HCT116 (cell line): Measurements from ENCODE around the gene TACR3.

ENCODE experiments used
- CEBPB ChIP-seq: IDR thresholded peaks from 2 replicates; pipeline ENCODE4 v1.6.1; 2012; ENCODE audit warnings: low read depth
- EGR1 ChIP-seq: IDR thresholded peaks from 2 replicates; pipeline ENCODE4 v1.6.1; 2012; ENCODE audit warnings: low read depth
- EZH2 ChIP-seq: fragments of 200-600 bp; sonication (generic); IDR thresholded peaks from 2 replicates; pipeline ENCODE4 v1.6.1; 2017; ENCODE audit warnings: antibody characterized with exemption, mixed run types
- FOSL1 ChIP-seq: IDR thresholded peaks from 2 replicates; pipeline ENCODE4 v1.6.1; 2012; ENCODE audit warnings: low read depth
- JUND ChIP-seq: IDR thresholded peaks from 2 replicates; pipeline ENCODE4 v1.6.1; 2012
- POLR2A ChIP-seq: IDR thresholded peaks from 2 replicates; pipeline ENCODE4 v1.7.0; 2011; ENCODE audit warnings: borderline replicate concordance; ENCODE audit not compliant: insufficient read depth, insufficient read length; ENCODE audit errors: extremely low read depth
- POLR2AphosphoS5 ChIP-seq: IDR thresholded peaks from 2 replicates; pipeline ENCODE4 v1.6.1; 2011; ENCODE audit warnings: mild to moderate bottlenecking, low read depth, low read length, moderate library complexity
- SIN3A ChIP-seq: IDR thresholded peaks from 2 replicates; pipeline ENCODE4 v1.6.1; 2012; ENCODE audit warnings: low read depth
- SP1 ChIP-seq: IDR thresholded peaks from 2 replicates; pipeline ENCODE4 v1.6.1; 2012; ENCODE audit warnings: low read depth
- YY1 ChIP-seq: IDR thresholded peaks from 2 replicates; pipeline ENCODE4 v1.6.1; 2011; ENCODE audit warnings: low read length, low read depth, moderate library complexity, mild to moderate bottlenecking; ENCODE audit not compliant: insufficient replicate concordance; ENCODE audit errors: extremely low read depth
- TF ChIP-seq, protein P1 (sequence below), 3 experiments: fragments of 200-600 bp in 1 of 3; sonication (generic) in 1 of 3; IDR thresholded peaks in 2 of 3; conservative IDR thresholded peaks in 1 of 3; 2 replicates each; pipeline ENCODE4 v1.5.1; 2012 to 2017; ENCODE audit warnings: low read depth in 2 of 3, low read length in 2 of 3, antibody characterized with exemption in 1 of 3, borderline replicate concordance in 1 of 3, control low read depth in 1 of 3, mild to moderate bottlenecking in 1 of 3, mixed read lengths in 1 of 3, mixed run types in 1 of 3, moderate library complexity in 1 of 3; ENCODE audit not compliant: insufficient read depth in 1 of 3
- TF ChIP-seq, protein P2 (sequence below): IDR thresholded peaks from 2 replicates; pipeline ENCODE4 v1.6.1; 2012; ENCODE audit warnings: low read depth
- TF ChIP-seq, protein P3 (sequence below): IDR thresholded peaks from 2 replicates; pipeline ENCODE4 v1.6.1; 2011; ENCODE audit warnings: mild to moderate bottlenecking, low read length, moderate library complexity; ENCODE audit not compliant: insufficient replicate concordance; ENCODE audit errors: extremely low read depth
- TF ChIP-seq, protein P4 (sequence below): IDR thresholded peaks from 2 replicates; pipeline ENCODE4 v1.6.1; 2012

DNA sequence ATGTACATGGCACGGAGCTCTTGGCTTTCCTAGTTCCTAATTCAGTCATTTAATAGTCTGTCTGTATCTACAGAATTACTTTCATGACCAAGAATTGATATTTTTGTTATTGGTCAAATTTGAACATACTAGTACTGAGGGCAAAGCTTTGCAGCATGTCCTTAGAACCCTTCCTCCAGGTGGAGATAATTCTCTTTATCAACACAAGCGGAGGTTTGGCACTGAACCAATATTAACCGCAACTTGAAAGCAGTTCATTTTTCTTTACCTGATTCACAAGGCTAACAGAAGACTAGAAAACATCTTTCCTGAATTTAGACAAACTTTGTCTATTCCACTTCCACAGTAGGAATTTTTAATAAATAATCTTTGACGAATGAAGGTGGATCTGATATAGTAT, 73.8 kb downstream of the TACR3 start:
- TF ChIP-seq, protein P1, sequence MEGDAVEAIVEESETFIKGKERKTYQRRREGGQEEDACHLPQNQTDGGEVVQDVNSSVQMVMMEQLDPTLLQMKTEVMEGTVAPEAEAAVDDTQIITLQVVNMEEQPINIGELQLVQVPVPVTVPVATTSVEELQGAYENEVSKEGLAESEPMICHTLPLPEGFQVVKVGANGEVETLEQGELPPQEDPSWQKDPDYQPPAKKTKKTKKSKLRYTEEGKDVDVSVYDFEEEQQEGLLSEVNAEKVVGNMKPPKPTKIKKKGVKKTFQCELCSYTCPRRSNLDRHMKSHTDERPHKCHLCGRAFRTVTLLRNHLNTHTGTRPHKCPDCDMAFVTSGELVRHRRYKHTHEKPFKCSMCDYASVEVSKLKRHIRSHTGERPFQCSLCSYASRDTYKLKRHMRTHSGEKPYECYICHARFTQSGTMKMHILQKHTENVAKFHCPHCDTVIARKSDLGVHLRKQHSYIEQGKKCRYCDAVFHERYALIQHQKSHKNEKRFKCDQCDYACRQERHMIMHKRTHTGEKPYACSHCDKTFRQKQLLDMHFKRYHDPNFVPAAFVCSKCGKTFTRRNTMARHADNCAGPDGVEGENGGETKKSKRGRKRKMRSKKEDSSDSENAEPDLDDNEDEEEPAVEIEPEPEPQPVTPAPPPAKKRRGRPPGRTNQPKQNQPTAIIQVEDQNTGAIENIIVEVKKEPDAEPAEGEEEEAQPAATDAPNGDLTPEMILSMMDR (IDR thresholded peaks at IDR 0.05 in 2 of 3, conservative IDR thresholded peaks at IDR 0.05 in 1 of 3; ENCODE audit: borderline replicate concordance in 1 of 3, insufficient read depth in 1 of 3, low read depth in 2 of 3, low read length in 2 of 3) = no peak
- TF ChIP-seq CEBPB = no peak
- no peak for TF ChIP-seq POLR2AphosphoS5
- TF ChIP-seq YY1 = no peak
- no peak for TF ChIP-seq EZH2
- no peak for TF ChIP-seq JUND
- no peak for TF ChIP-seq FOSL1
- TF ChIP-seq, protein P2, sequence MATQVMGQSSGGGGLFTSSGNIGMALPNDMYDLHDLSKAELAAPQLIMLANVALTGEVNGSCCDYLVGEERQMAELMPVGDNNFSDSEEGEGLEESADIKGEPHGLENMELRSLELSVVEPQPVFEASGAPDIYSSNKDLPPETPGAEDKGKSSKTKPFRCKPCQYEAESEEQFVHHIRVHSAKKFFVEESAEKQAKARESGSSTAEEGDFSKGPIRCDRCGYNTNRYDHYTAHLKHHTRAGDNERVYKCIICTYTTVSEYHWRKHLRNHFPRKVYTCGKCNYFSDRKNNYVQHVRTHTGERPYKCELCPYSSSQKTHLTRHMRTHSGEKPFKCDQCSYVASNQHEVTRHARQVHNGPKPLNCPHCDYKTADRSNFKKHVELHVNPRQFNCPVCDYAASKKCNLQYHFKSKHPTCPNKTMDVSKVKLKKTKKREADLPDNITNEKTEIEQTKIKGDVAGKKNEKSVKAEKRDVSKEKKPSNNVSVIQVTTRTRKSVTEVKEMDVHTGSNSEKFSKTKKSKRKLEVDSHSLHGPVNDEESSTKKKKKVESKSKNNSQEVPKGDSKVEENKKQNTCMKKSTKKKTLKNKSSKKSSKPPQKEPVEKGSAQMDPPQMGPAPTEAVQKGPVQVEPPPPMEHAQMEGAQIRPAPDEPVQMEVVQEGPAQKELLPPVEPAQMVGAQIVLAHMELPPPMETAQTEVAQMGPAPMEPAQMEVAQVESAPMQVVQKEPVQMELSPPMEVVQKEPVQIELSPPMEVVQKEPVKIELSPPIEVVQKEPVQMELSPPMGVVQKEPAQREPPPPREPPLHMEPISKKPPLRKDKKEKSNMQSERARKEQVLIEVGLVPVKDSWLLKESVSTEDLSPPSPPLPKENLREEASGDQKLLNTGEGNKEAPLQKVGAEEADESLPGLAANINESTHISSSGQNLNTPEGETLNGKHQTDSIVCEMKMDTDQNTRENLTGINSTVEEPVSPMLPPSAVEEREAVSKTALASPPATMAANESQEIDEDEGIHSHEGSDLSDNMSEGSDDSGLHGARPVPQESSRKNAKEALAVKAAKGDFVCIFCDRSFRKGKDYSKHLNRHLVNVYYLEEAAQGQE = no peak
- TF ChIP-seq, protein P3, sequence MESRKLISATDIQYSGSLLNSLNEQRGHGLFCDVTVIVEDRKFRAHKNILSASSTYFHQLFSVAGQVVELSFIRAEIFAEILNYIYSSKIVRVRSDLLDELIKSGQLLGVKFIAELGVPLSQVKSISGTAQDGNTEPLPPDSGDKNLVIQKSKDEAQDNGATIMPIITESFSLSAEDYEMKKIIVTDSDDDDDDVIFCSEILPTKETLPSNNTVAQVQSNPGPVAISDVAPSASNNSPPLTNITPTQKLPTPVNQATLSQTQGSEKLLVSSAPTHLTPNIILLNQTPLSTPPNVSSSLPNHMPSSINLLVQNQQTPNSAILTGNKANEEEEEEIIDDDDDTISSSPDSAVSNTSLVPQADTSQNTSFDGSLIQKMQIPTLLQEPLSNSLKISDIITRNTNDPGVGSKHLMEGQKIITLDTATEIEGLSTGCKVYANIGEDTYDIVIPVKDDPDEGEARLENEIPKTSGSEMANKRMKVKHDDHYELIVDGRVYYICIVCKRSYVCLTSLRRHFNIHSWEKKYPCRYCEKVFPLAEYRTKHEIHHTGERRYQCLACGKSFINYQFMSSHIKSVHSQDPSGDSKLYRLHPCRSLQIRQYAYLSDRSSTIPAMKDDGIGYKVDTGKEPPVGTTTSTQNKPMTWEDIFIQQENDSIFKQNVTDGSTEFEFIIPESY = no peak
- TF ChIP-seq, protein P4, sequence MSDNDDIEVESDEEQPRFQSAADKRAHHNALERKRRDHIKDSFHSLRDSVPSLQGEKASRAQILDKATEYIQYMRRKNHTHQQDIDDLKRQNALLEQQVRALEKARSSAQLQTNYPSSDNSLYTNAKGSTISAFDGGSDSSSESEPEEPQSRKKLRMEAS = no peak
- TF ChIP-seq POLR2A = no peak
- no peak for TF ChIP-seq SP1
- TF ChIP-seq EGR1 = no peak
- TF ChIP-seq SIN3A = no peak
